GM12878 (cell line): ENCODE measurements around the gene FBXO39. TPM values are rescaled to one million over a fixed set of nuclear protein-coding genes. Genes with fewer than 3 reads are reported as not detected.

ENCODE experiments used
- ATAC-seq: fragments of 200-7000 bp; cut with Tn5 transposase; 3 replicates; pipeline ENCODE4 v1.9.1; 2020; ENCODE audit warnings: mild to moderate bottlenecking, moderate library complexity
- BruUV-seq: library from RNA; stranded (reverse); fragments of 400-500 nt; replicated peaks from 2 replicates; lab custom pipeline; 2021; lab: Mats Ljungman, UMichigan
- CTCF ChIA-PET: fragments of 300-600 bp; sonication (Branson Sonifier 250); formaldehyde crosslinking; extraction: SDS; loops from one replicate; lab custom pipeline; 2021; ENCODE audit warnings: inconsistent platforms; lab: Yijun Ruan, JAX
- POLR2A ChIA-PET: fragments of 350-600 bp; formaldehyde crosslinking; extraction: SDS; loops from one replicate; lab custom pipeline; 2021; ENCODE audit warnings: inconsistent platforms; lab: Charles Lee
- RAD21 ChIA-PET: fragments of 300-600 bp; sonication (Branson Sonifier 250); formaldehyde crosslinking; loops from one replicate; lab custom pipeline; 2023; ENCODE audit warnings: antibody characterized with exemption; ENCODE audit not compliant: unreplicated experiment; lab: Charles Lee
- SMC1A ChIA-PET: fragments of 300-600 bp; sonication (Branson Sonifier 250); formaldehyde crosslinking; loops from one replicate; lab custom pipeline; 2023; ENCODE audit not compliant: unreplicated experiment, uncharacterized antibody; lab: Charles Lee
- DNase-seq: peaks from one replicate; pipeline ENCODE4 v3.0.0-alpha.2; 2011; ENCODE audit warnings: low read depth, low spot score
- FAIRE-seq: peaks from 3 replicates; lab custom pipeline; 2011; peaks lifted over from hg19 to GRCh38; lab: Jason Lieb, UNC
- H2AFZ ChIP-seq: 2 replicates; pipeline ENCODE4 v1.6.0; 2011; ENCODE audit warnings: low read depth, low read length, control low read depth; ENCODE audit not compliant: control insufficient read depth
- H3K27ac ChIP-seq: 2 replicates; pipeline ENCODE4 v1.5.1; 2011; ENCODE audit warnings: control low read depth; ENCODE audit not compliant: control insufficient read depth, insufficient read depth
- H3K27me3 ChIP-seq, 2 experiments: replicated peaks in 1 of 2; 2 replicates each; pipeline versions ENCODE4 v1.6.0 to v1.6.1; 2011; ENCODE audit warnings: low read length in 1 of 2; ENCODE audit not compliant: control insufficient read depth in 2 of 2, insufficient read depth in 2 of 2
- H3K36me3 ChIP-seq, 2 experiments: 2 replicates each; pipeline ENCODE4 v1.5.1; 2011; ENCODE audit warnings: low read length in 1 of 2; ENCODE audit not compliant: control insufficient read depth in 2 of 2, insufficient read depth in 2 of 2
- H3K4me1 ChIP-seq: 2 replicates; pipeline ENCODE4 v1.6.1; 2011; ENCODE audit warnings: mild to moderate bottlenecking, low read length, moderate library complexity, mixed read lengths; ENCODE audit not compliant: control insufficient read depth, insufficient read depth
- H3K4me2 ChIP-seq: 2 replicates; pipeline ENCODE4 v1.6.0; 2011; ENCODE audit warnings: control low read depth; ENCODE audit not compliant: control insufficient read depth, insufficient read depth
- H3K4me3 ChIP-seq: fragments of 200-600 bp; sonication (generic); 2 replicates; pipeline ENCODE4 v1.5.1; 2016
- H3K79me2 ChIP-seq: 2 replicates; pipeline ENCODE4 v1.6.0; 2011; ENCODE audit warnings: low read length; ENCODE audit not compliant: control insufficient read depth, insufficient read depth
- H3K9ac ChIP-seq: 2 replicates; pipeline ENCODE4 v1.8.0; 2011; ENCODE audit warnings: low read length, control low read depth, mixed read lengths; ENCODE audit not compliant: control insufficient read depth, insufficient read depth
- H3K9me3 ChIP-seq: replicated peaks from 3 replicates; pipeline ENCODE4 v1.5.1; 2011; ENCODE audit warnings: mild to moderate bottlenecking, low read length; ENCODE audit not compliant: control insufficient read depth, insufficient read depth
- H4K20me1 ChIP-seq: 2 replicates; pipeline ENCODE4 v1.6.0; 2011; ENCODE audit not compliant: control insufficient read depth, insufficient read depth
- BCLAF1 ChIP-seq: fragments of 450-650 bp; IDR thresholded peaks from 2 replicates; pipeline ENCODE4 v1.6.1; 2017; ENCODE audit warnings: antibody characterized with exemption, mild to moderate bottlenecking, moderate library complexity
- EGR1 ChIP-seq, 2 experiments: IDR thresholded peaks; 1 replicate in 1 of 2; 2 replicates in 1 of 2; pipeline ENCODE4 v1.6.1; 2011 to 2012; ENCODE audit warnings: low read depth in 2 of 2, low read length in 2 of 2, borderline replicate concordance in 1 of 2, mild to moderate bottlenecking in 1 of 2, moderate library complexity in 1 of 2
- GATAD2B ChIP-seq: fragments of 450-650 bp; conservative IDR thresholded peaks from 2 replicates; pipeline ENCODE4 v1.6.1; 2017; ENCODE audit warnings: low read depth, mild to moderate bottlenecking, moderate library complexity
- HDAC2 ChIP-seq: fragments of 200-600 bp; sonication (generic); IDR thresholded peaks from 2 replicates; pipeline ENCODE4 v1.6.1; 2017
- HSF1 ChIP-seq: fragments of 150-350 bp; IDR thresholded peaks from 2 replicates; pipeline ENCODE4 v1.6.1; 2014; ENCODE audit warnings: mild to moderate bottlenecking, low read depth, low read length
- JUNB ChIP-seq: IDR thresholded peaks from 2 replicates; pipeline ENCODE4 v1.6.1; 2016; ENCODE audit warnings: antibody characterized with exemption, mild to moderate bottlenecking
- JUND ChIP-seq: IDR thresholded peaks from 2 replicates; pipeline ENCODE4 v1.6.1; 2012; ENCODE audit warnings: low read depth, mild to moderate bottlenecking, low read length, improper control_type of control experiment, moderate library complexity
- KAT2A ChIP-seq: conservative IDR thresholded peaks from 2 replicates; pipeline ENCODE4 v1.6.1; 2011; ENCODE audit warnings: low read depth, low read length; ENCODE audit not compliant: control insufficient read depth
- POLR2AphosphoS2 ChIP-seq: IDR thresholded peaks from 2 replicates; pipeline ENCODE4 v1.6.1; 2011; ENCODE audit warnings: low read depth, mild to moderate bottlenecking, low read length, improper control_type of control experiment, moderate library complexity
- SIX5 ChIP-seq: IDR thresholded peaks from 2 replicates; pipeline ENCODE4 v1.6.1; 2011; ENCODE audit warnings: mild to moderate bottlenecking, low read depth, low read length, moderate library complexity; ENCODE audit not compliant: severe bottlenecking
- SMC3 ChIP-seq: IDR thresholded peaks from 2 replicates; pipeline ENCODE4 v1.6.1; 2011; ENCODE audit warnings: low read length, improper control_type of control experiment, borderline replicate concordance
- TBL1XR1 ChIP-seq: IDR thresholded peaks from 2 replicates; pipeline ENCODE4 v1.6.1; 2012; ENCODE audit warnings: low read depth, low read length, improper control_type of control experiment
- TCF3 ChIP-seq: IDR thresholded peaks from 2 replicates; pipeline ENCODE4 v1.6.1; 2012; ENCODE audit warnings: low read depth, mild to moderate bottlenecking, low read length, borderline replicate concordance; ENCODE audit not compliant: insufficient read depth
- USF1 ChIP-seq: IDR thresholded peaks from 2 replicates; pipeline ENCODE4 v1.6.1; 2011; ENCODE audit warnings: borderline replicate concordance, low read depth, mild to moderate bottlenecking, moderate library complexity, mixed read lengths, low read length; ENCODE audit not compliant: insufficient read depth; ENCODE audit errors: extremely low read length
- WRNIP1 ChIP-seq: IDR thresholded peaks from 2 replicates; pipeline ENCODE4 v1.6.1; 2011; ENCODE audit warnings: low read depth, low read length, improper control_type of control experiment, borderline replicate concordance
- ZNF274 ChIP-seq: IDR thresholded peaks from one replicate; pipeline ENCODE4 v1.8.0; 2011; ENCODE audit not compliant: insufficient read length, insufficient read depth
- ZZZ3 ChIP-seq: IDR thresholded peaks from 2 replicates; pipeline ENCODE4 v1.6.1; 2011; ENCODE audit warnings: low read depth; ENCODE audit not compliant: control insufficient read depth, insufficient read length
- WGBS: methylation state at CpG from one replicate; pipeline ENCODE4 v1.1.6; 2016; ENCODE audit warnings: low lambda C conversion rate; ENCODE audit not compliant: insufficient replicate concordance, insufficient coverage; ENCODE audit errors: missing lambda C conversion rate; 5-methylcytosine and 5-hydroxymethylcytosine counted together
- in situ Hi-C: fragments of 300-500 bp; cut with MboI; formaldehyde crosslinking; loops from 9 replicates; pipeline ENCODE4 v1.14.3; 2018; ENCODE audit warnings: mixed read lengths
- intact Hi-C: fragments of 100-400 bp; cut with micrococcal nuclease; formaldehyde crosslinking; loops from one replicate; pipeline ENCODE4 v1.14.2; 2022; ENCODE audit not compliant: unreplicated experiment
- polyA plus RNA-seq, 11 experiments: library from polyadenylated mRNA; depleted of rRNA in 4 of 11; unstranded in 6 of 11; stranded (reverse) in 5 of 11; fragments of >200 nt; fragmentation: Nextera tagmentation in 4 of 11; fragmentation: Illumina TruSeq in 1 of 11; extraction: Ambion mirVana in 4 of 11; extraction: Trizol in 1 of 11; gene quantifications; 1 replicate in 1 of 11; 2 replicates in 10 of 11; pipeline versions ENCODE4 v1.2.1 to v1.2.3, GENCODE V29; 2011 to 2016; ENCODE audit warnings: inconsistent platforms in 2 of 11, missing spikeins in 2 of 11, low read depth in 1 of 11
- total RNA-seq, 4 experiments: library from RNA; depleted of rRNA in 3 of 4; stranded (reverse); fragments of >200 nt in 3 of 4; fragmentation: Illumina TruSeq in 1 of 4; extraction: Trizol in 1 of 4; gene quantifications; 2 replicates each; pipeline versions ENCODE4 v1.2.1 to v1.2.3, GENCODE V29; 2013 to 2021
- TF ChIP-seq, protein P1 (sequence below): IDR thresholded peaks from 2 replicates; pipeline ENCODE4 v1.6.1; 2012; ENCODE audit warnings: low read depth, low read length, improper control_type of control experiment

FBXO39 gene
- total and polyA plus RNA-seq, 10 of the 15 experiments (the other 5 are each of a cell fraction or from before 2014, with no cell fraction given) = 0.05 to 0.62 (median 0.16) TPM; not detected in 6

GRCh38 chr17:6755731-6756184 is 20.3 kb upstream of the FBXO39 start, which contains the start of gene XAF1:
TSS of gene XAF1 (plus strand) at chr17:6756046. CDS start at chr17:6756079, 33 bp downstream.
- 4% methylated on average over 14 of the region's 14 CpGs for WGBS
- peak; percentile 78 for ATAC-seq
- peak; percentile 40 for DNase-seq
- ChIA-PET SMC1A (no interaction called here), POLR2A (interaction anchor here (1.3 to 2.6 kb wide), 3 partner anchors 11 to 280 kb away, joined by 3 to 6 read pairs (median 3); partner anchors contain the start of gene SLC16A13), RAD21 (no interaction called here), CTCF (interaction anchor here (0.6 to 2.4 kb wide), 5 partner anchors 88 to 260 kb away, joined by 3 to 6 read pairs (median 3); no protein-coding TSS in a partner anchor)
- FAIRE-seq = peak; percentile 72
- peak within 1 kb of the TSS; percentile 97 for H3K27ac ChIP-seq
- H3K4me1 ChIP-seq = peaks cover 15% of the 10 kb centered on the region
- H3K79me2 ChIP-seq = peaks cover 29% of the 10 kb centered on the region
- BruUV-seq = no TSS peak
- peak within 1 kb of the TSS; percentile 84 for H2AFZ ChIP-seq
- no peaks in the 10 kb centered on the region for H4K20me1 ChIP-seq
- peak within 1 kb of the TSS; percentile 95 for H3K4me3 ChIP-seq
- no peaks in the 10 kb centered on the region; the same call in 2 of the 3 replicates for H3K9me3 ChIP-seq
- in situ Hi-C loops (no loop called here), intact Hi-C loops (loop anchor here (10.0 kb wide), 2 partner anchors 91 to 259 kb away; partner anchors contain the start of gene RNASEK)
- no peaks in the 10 kb centered on the region for H3K27me3 ChIP-seq
- peak within 1 kb of the TSS; percentile 75 for H3K4me2 ChIP-seq
- H3K9ac ChIP-seq = peak within 1 kb of the TSS; percentile 95
- peaks cover 4 to 20% of the 10 kb centered on the region in 2 experiments; a peak in 3 of 4 replicates for H3K36me3 ChIP-seq
- TF ChIP-seq SIX5 (no peak), SMC3 (no peak), ZZZ3 (no peak), WRNIP1 (no peak), POLR2AphosphoS2 (0 out of 2 replicates have a peak, but pooled peaks have one; percentile 34), EGR1 (IDR thresholded peaks at IDR 0.05; ENCODE audit: borderline replicate concordance in 1 of 2, low read depth in 2 of 2, low read length in 2 of 2) (no peak), ZNF274 (no peak), TCF3 (no peak), GATAD2B (peak; percentile 63; the same call in 1 of the 2 replicates), BCLAF1 (no peak), JUNB (no peak), USF1 (no peak), KAT2A (no peak), HDAC2 (no peak), HSF1 (no peak), TBL1XR1 (no peak), JUND (no peak)
- TF ChIP-seq, protein P1, sequence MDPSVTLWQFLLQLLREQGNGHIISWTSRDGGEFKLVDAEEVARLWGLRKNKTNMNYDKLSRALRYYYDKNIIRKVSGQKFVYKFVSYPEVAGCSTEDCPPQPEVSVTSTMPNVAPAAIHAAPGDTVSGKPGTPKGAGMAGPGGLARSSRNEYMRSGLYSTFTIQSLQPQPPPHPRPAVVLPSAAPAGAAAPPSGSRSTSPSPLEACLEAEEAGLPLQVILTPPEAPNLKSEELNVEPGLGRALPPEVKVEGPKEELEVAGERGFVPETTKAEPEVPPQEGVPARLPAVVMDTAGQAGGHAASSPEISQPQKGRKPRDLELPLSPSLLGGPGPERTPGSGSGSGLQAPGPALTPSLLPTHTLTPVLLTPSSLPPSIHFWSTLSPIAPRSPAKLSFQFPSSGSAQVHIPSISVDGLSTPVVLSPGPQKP = no peak
